Sigmoid colon (tissue), 7 donors: ENCODE results near the gene TCOF1. TPM values are rescaled to one million over a fixed set of nuclear protein-coding genes. Genes with fewer than 3 reads are reported as not detected.

Source experiments
- DNase-seq: peaks from one replicate; pipeline ENCODE4 v3.0.0-alpha.2; 2019
- H3K27ac ChIP-seq, 4 donors: fragments of 200-600 bp; sonication (generic); one replicate each; pipeline ENCODE4 v1.5.1; 2016 to 2019; ENCODE audit warnings: mild to moderate bottlenecking in 1 of 4
- H3K27me3 ChIP-seq, 3 donors: fragments of 200-600 bp; sonication (generic); one replicate each; pipeline ENCODE4 v1.5.1; 2019; ENCODE audit warnings: mild to moderate bottlenecking in 1 of 3
- H3K36me3 ChIP-seq, 4 donors: fragments of 200-600 bp; sonication (generic); one replicate each; pipeline ENCODE4 v1.5.1; 2016 to 2019
- H3K4me1 ChIP-seq, 4 donors: fragments of 200-600 bp; sonication (generic); one replicate each; pipeline ENCODE4 v1.5.1; 2017 to 2019
- H3K4me3 ChIP-seq, 4 donors: fragments of 200-600 bp; sonication (generic); one replicate each; pipeline ENCODE4 v1.5.1; 2017 to 2019; ENCODE audit warnings: mild to moderate bottlenecking in 2 of 4, moderate library complexity in 1 of 4
- H3K9me3 ChIP-seq, 4 donors: fragments of 200-600 bp in 3 of 4; sonication (generic) in 3 of 4; one replicate each; pipeline versions ENCODE4 v1.5.1 to v1.6.1; 2013 to 2019
- EP300 ChIP-seq, 4 donors: sonication (generic); formaldehyde crosslinking; IDR thresholded peaks; one replicate each; pipeline ENCODE4 v1.6.1; 2017; ENCODE audit warnings: antibody characterized with exemption in 4 of 4
- POLR2A ChIP-seq, 2 donors: fragments of 450-650 bp; IDR thresholded peaks; one replicate each; pipeline ENCODE4 v1.6.1; 2016; ENCODE audit warnings: antibody characterized with exemption in 2 of 2, mild to moderate bottlenecking in 2 of 2, moderate library complexity in 2 of 2
- POLR2AphosphoS5 ChIP-seq, 4 donors: sonication (generic); formaldehyde crosslinking; IDR thresholded peaks; one replicate each; pipeline ENCODE4 v1.6.1; 2017; ENCODE audit warnings: antibody characterized with exemption in 4 of 4
- WGBS, 2 donors: extraction: QIAGEN DNeasy Blood & Tissue Kit; methylation state at CpG; one replicate each; pipeline ENCODE4 v1.1.7; 2013; 5-methylcytosine and 5-hydroxymethylcytosine counted together
- intact Hi-C: fragments of 100-400 bp; cut with DNase I; formaldehyde crosslinking; loops from one replicate; pipeline ENCODE4 v1.15.1; 2023
- polyA plus RNA-seq, 3 donors: library from polyadenylated mRNA; stranded (reverse); fragments of 200-250 nt; gene quantifications; one replicate each; pipeline ENCODE4 v1.2.3, GENCODE V29; 2013
- total RNA-seq, 4 donors: library from RNA; depleted of rRNA; stranded (reverse); fragments of >200 nt; gene quantifications; one replicate each; pipeline ENCODE4 v1.1.0, GENCODE V29; 2016
- TF ChIP-seq, protein P1 (sequence below), 4 experiments: fragments of 450-650 bp in 3 of 4; fragments of 200-600 bp in 1 of 4; IDR thresholded peaks; one replicate each; pipeline ENCODE4 v1.5.1; 2016 to 2019; ENCODE audit warnings: antibody characterized with exemption in 4 of 4, mild to moderate bottlenecking in 3 of 4, moderate library complexity in 2 of 4
- donor health status: healthy with polysubstance abuse.
- donor health status: Bipolar disorder and iron deficiency.
- donor health status: healthy.

The TCOF1 gene
- total and polyA plus RNA-seq, 7 donors: 5.4 to 28.1 (median 20.0) TPM

DNA sequence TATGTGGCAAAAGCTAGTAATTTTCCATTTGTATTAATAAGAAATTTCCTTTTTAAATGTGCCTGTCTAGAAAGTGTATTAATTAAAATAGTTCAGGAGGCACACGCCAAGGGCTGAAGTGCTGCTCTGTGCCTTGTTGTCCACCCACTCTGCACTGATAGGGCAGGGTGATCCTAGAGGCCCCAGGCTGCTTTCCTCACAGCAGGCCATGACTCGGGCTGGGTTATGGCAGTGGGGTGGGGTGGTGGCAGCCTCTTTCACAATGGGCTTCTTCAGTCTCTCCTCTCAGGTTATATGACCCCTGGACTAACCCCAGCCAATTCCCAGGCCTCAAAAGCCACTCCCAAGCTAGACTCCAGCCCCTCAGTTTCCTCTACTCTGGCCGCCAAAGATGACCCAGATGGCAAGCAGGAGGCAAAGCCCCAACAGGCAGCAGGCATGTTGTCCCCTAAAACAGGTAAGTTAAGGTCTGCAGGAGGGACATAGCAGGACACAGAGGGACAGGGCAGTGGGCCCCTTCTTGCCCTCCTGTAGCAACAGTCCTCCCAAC, 35.7 kb downstream of the TCOF1 start:
- TF ChIP-seq POLR2A (IDR thresholded peaks at IDR 0.05): no peak
- TF ChIP-seq, protein P1, sequence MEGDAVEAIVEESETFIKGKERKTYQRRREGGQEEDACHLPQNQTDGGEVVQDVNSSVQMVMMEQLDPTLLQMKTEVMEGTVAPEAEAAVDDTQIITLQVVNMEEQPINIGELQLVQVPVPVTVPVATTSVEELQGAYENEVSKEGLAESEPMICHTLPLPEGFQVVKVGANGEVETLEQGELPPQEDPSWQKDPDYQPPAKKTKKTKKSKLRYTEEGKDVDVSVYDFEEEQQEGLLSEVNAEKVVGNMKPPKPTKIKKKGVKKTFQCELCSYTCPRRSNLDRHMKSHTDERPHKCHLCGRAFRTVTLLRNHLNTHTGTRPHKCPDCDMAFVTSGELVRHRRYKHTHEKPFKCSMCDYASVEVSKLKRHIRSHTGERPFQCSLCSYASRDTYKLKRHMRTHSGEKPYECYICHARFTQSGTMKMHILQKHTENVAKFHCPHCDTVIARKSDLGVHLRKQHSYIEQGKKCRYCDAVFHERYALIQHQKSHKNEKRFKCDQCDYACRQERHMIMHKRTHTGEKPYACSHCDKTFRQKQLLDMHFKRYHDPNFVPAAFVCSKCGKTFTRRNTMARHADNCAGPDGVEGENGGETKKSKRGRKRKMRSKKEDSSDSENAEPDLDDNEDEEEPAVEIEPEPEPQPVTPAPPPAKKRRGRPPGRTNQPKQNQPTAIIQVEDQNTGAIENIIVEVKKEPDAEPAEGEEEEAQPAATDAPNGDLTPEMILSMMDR (IDR thresholded peaks at IDR 0.05): no peak
- no peak for TF ChIP-seq POLR2AphosphoS5 (IDR thresholded peaks at IDR 0.05)
- TF ChIP-seq EP300 (IDR thresholded peaks at IDR 0.05): no peak
- H3K4me3 ChIP-seq: no peak overlapping the region
- no peaks in the 10 kb centered on the region for H3K4me1 ChIP-seq
- intact Hi-C loops: no loop called here
- no peaks in the 10 kb centered on the region for H3K27me3 ChIP-seq
- DNase-seq: no peak
- no peak overlapping the region for H3K27ac ChIP-seq
- no peaks in the 10 kb centered on the region for H3K9me3 ChIP-seq
- WGBS, 2 donors: 77 to 87% methylated on average over 3 of the region's 3 CpGs
- H3K36me3 ChIP-seq: peaks cover 19 to 100% (median 52%) of the 10 kb centered on the region in 4 donors

DNA sequence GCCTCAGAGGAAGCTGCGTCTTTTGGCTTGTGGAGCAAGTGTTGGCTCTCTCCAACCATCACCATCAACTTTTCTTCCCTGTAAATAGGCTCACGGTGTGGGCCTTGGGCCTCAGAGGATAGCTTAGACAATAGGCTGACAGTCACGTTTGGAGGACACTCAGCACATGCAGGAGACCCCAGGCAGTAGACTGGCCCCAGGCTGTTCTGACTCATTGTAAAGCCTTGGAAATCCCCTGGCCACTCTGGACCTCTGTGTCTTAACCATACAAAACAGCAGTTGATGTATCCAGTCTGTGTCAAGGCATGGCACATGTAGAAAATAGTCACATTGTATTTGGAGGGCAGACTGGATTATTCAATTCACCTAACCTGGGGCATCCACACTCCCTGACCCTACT, 36.6 kb downstream of the TCOF1 start:
- Histone ChIP-seq H3K36me3 (peaks cover 14 to 100% (median 48%) of the 10 kb centered on the region in 4 donors), H3K4me3 (no peak overlapping the region), H3K4me1 (no peaks in the 10 kb centered on the region), H3K27ac (no peak overlapping the region), H3K9me3 (no peaks in the 10 kb centered on the region), H3K27me3 (no peaks in the 10 kb centered on the region)
- DNase-seq: no peak
- intact Hi-C loops: no loop called here
- WGBS, 2 donors: 83 to 89% methylated on average over 3 of the region's 3 CpGs
- TF ChIP-seq, protein P1 (IDR thresholded peaks at IDR 0.05): no peak
- TF ChIP-seq EP300 (IDR thresholded peaks at IDR 0.05) (no peak), POLR2AphosphoS5 (IDR thresholded peaks at IDR 0.05) (no peak), POLR2A (IDR thresholded peaks at IDR 0.05) (no peak)

DNA sequence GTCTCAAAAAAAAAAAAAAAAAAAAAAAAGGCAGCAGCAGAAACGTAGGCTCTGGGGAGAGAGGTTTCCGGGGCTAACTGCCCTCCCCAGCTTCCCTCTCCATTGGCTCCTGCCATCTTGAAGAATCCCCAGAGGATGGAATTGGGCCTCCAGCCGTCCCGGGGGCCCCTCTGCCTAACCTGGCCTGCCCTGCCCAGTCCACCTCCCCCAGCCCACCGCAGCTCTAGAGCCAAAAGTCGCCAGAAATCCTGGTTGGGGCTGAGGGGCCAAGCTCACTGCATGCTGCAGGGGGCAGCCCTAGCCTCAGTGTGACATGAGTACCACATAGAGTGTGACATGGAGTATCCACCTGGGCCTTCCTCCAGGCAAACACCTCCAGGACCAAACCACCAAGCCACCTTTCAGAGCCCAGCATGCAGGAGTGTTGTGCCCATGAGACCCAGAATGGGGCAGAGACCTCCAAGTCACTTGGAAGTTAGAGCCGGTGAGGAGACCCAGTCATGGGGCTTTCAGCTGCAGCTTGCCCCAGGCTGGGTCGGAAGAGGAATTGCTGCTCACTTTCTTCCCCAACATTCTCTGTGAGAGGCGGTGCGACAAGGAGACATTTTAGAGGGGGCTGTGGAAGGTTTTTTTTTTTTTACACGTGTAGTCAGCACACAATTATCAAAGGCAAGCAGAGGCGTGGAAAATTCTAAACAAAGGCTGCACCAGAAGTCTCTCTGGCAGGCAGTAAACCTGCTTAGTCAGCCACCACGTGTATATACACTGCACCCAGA, 37.6 kb downstream of the TCOF1 start:
- H3K27me3 ChIP-seq: no peaks in the 10 kb centered on the region
- H3K4me1 ChIP-seq: no peaks in the 10 kb centered on the region
- no peak overlapping the region for H3K27ac ChIP-seq
- no peak overlapping the region for H3K4me3 ChIP-seq
- no peaks in the 10 kb centered on the region for H3K9me3 ChIP-seq
- no peak for DNase-seq
- H3K36me3 ChIP-seq: peaks cover 13 to 100% (median 49%) of the 10 kb centered on the region in 4 donors
- TF ChIP-seq POLR2A (IDR thresholded peaks at IDR 0.05) (no peak), EP300 (IDR thresholded peaks at IDR 0.05) (no peak), POLR2AphosphoS5 (IDR thresholded peaks at IDR 0.05) (no peak)
- TF ChIP-seq, protein P1 (IDR thresholded peaks at IDR 0.05): no peak
- intact Hi-C loops: no loop called here
- WGBS, 2 donors: 80 to 82% methylated on average over 13 of the region's 13 CpGs

DNA sequence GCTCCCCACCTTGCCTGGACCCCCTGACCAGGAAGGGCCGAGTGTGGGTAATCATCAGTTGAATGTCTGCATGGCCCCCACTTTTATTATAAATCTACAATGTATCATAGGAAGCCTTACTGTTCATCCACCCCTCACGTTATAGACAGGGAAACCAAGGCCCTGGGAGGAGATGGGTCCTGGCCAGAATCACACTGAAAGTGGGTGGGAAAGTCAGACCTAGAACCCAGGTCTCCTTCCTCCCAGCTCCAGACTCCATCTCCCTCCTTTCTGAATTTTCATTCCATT, 38.1 kb downstream of the TCOF1 start:
- Histone ChIP-seq H3K4me3 (no peak overlapping the region), H3K4me1 (no peaks in the 10 kb centered on the region), H3K36me3 (peaks cover 10 to 100% (median 47%) of the 10 kb centered on the region in 4 donors), H3K27ac (no peak overlapping the region), H3K27me3 (no peaks in the 10 kb centered on the region), H3K9me3 (no peaks in the 10 kb centered on the region)
- TF ChIP-seq EP300 (IDR thresholded peaks at IDR 0.05): no peak
- TF ChIP-seq POLR2A (IDR thresholded peaks at IDR 0.05): no peak
- TF ChIP-seq, protein P1 (IDR thresholded peaks at IDR 0.05): no peak
- no peak for TF ChIP-seq POLR2AphosphoS5 (IDR thresholded peaks at IDR 0.05)
- intact Hi-C loops: no loop called here
- no peak for DNase-seq
- 88 to 94% methylated on average over 2 of the region's 2 CpGs for WGBS, 2 donors
